Measurements from ENCODE around the gene NPAS2. TPM values are rescaled to one million over a fixed set of nuclear protein-coding genes. Genes with fewer than 3 reads are reported as not detected.

NPAS2 gene
- total RNA-seq, 2 donors from 2014 or later = 1.1 to 1.6 TPM

DNA sequence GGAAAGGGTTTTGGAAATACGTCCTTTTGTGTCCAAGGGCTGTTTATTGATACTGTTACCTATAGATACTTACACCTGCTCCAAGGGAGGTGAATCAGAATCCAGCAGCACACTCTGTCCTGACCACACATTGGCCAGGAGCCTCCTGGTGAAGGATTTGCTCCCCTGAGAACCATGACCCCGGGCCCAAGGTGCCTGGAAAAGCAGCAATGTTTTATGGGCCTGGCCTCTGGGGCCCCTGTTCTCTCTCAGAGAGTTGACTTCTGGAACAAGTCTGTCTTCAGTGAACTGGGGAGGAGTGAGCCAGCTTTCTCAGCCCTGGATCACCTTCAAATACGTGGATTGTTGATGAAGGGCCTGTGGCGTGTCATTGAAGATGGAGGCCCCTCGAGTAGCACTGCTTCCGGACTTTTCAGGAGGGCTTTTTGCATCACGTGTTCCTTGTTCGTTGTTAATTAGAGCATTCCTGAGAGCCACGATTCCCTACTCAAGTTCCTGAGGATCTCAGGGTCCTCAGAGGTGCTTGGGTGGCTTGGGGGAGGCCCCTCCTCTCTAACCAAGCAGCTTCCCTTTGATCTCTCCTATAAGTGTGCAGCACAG, 103.6 kb downstream of the NPAS2 start:
- no peak overlapping the region for H3K27ac ChIP-seq (ENCODE audit: low read depth, low read length)
- H3K27me3 Mint-ChIP-seq (ENCODE audit: insufficient read depth) = no peaks in the 10 kb centered on the region
- H3K9me3 ChIP-seq (ENCODE audit: control insufficient read depth, low read length) = no peaks in the 10 kb centered on the region
- H3K4me1 Mint-ChIP-seq = no peaks in the 10 kb centered on the region
- H3K36me3 Mint-ChIP-seq (ENCODE audit: low read depth) = no peaks in the 10 kb centered on the region
- H3K9me3 Mint-ChIP-seq = no peaks in the 10 kb centered on the region
- WGBS, 2 experiments (ENCODE audit: insufficient coverage in 1 of 2, insufficient read length in 1 of 2) = 85 to 92% methylated on average over 2 to 9 of the region's 9 CpGs
- no peak overlapping the region for H3K4me3 ChIP-seq (ENCODE audit: low read length)
- no peaks in the 10 kb centered on the region for H3K27me3 ChIP-seq (ENCODE audit: control insufficient read depth, insufficient read depth, low read length, poor library complexity, severe bottlenecking)
- H3K4me1 ChIP-seq (ENCODE audit: control insufficient read depth, insufficient read depth, low read length) = no peaks in the 10 kb centered on the region
- H3K36me3 ChIP-seq (ENCODE audit: control insufficient read depth, insufficient read depth, low read length) = no peaks in the 10 kb centered on the region
- no peak for DNase-seq
- TF ChIP-seq, protein P1, sequence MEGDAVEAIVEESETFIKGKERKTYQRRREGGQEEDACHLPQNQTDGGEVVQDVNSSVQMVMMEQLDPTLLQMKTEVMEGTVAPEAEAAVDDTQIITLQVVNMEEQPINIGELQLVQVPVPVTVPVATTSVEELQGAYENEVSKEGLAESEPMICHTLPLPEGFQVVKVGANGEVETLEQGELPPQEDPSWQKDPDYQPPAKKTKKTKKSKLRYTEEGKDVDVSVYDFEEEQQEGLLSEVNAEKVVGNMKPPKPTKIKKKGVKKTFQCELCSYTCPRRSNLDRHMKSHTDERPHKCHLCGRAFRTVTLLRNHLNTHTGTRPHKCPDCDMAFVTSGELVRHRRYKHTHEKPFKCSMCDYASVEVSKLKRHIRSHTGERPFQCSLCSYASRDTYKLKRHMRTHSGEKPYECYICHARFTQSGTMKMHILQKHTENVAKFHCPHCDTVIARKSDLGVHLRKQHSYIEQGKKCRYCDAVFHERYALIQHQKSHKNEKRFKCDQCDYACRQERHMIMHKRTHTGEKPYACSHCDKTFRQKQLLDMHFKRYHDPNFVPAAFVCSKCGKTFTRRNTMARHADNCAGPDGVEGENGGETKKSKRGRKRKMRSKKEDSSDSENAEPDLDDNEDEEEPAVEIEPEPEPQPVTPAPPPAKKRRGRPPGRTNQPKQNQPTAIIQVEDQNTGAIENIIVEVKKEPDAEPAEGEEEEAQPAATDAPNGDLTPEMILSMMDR (conservative IDR thresholded peaks at IDR 0.05) = no peak
- no peak overlapping the region for H3K4me3 Mint-ChIP-seq
- H3K9ac ChIP-seq (ENCODE audit: extremely low read depth, low read length, poor library complexity, severe bottlenecking) = no peak overlapping the region
- no peak overlapping the region for H3K27ac Mint-ChIP-seq

GRCh38 chr2:100924122-100924519, 104.2 kb downstream of the NPAS2 start:
- WGBS, 2 experiments (ENCODE audit: insufficient coverage in 1 of 2, insufficient read length in 1 of 2) = 92% methylated on average over 1 of the region's 1 CpG; no CpG with 5 or more reads in 1 of the 2 experiments
- Histone ChIP-seq H3K9ac (ENCODE audit: extremely low read depth, low read length, poor library complexity, severe bottlenecking) (no peak overlapping the region), H3K27ac (ENCODE audit: low read depth, low read length) (no peak overlapping the region), H3K9me3 (ENCODE audit: control insufficient read depth, low read length) (no peaks in the 10 kb centered on the region), H3K27me3 (ENCODE audit: control insufficient read depth, insufficient read depth, low read length, poor library complexity, severe bottlenecking) (no peaks in the 10 kb centered on the region), H3K4me1 (ENCODE audit: control insufficient read depth, insufficient read depth, low read length) (no peaks in the 10 kb centered on the region), H3K36me3 (ENCODE audit: control insufficient read depth, insufficient read depth, low read length) (no peaks in the 10 kb centered on the region), H3K4me3 (ENCODE audit: low read length) (no peak overlapping the region)
- Mint-ChIP-seq H3K36me3 (ENCODE audit: low read depth) (no peaks in the 10 kb centered on the region), H3K4me3 (no peak overlapping the region), H3K4me1 (no peaks in the 10 kb centered on the region), H3K27ac (no peak overlapping the region), H3K9me3 (no peaks in the 10 kb centered on the region), H3K27me3 (ENCODE audit: insufficient read depth) (no peaks in the 10 kb centered on the region)
- TF ChIP-seq, protein P1 (conservative IDR thresholded peaks at IDR 0.05) = no peak
- DNase-seq = no peak

DNA sequence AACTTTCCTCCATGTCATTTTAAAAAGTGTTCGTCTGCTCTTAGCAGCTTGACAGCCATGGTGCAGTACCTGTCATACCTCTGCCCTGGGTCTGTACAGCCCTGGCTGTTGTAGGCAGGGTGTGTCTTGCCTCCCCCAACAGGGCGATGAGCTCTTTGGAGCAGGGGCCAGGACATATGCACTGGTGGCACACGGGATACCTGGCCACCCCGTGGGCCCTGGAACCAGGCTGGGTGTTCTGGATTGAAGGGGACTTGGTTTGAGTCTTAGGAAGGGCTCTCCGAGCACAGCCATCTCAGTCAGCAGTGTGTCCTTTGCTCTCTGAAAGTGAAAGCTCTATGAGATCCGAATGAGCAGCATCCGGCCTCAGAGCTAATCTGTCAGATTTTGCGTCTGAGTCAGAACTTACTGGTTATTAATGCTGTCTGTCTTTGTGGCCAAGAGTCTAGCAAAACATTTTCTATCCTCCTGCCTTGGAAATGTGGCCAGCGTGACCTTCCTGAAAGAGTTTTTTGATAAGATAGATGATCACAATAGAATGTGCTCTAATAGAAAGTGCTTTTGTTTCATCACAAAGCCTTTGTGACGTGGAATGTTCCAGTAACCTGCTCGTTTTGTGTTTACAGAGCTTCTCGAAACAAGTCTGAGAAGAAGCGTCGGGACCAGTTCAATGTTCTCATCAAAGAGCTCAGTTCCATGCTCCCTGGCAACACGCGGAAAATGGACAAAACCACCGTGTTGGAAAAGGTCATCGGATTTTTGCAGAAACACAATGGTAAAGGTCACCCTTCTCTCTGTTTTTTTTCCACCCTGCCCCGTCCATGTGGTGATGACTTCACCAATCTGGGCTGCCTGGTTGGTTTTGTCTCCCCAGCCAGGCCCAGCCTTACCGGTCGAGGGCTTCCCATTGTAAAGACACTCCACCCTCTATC, 104.8 kb downstream of the NPAS2 start:
- Histone ChIP-seq H3K4me1 (ENCODE audit: control insufficient read depth, insufficient read depth, low read length) (no peaks in the 10 kb centered on the region), H3K27ac (ENCODE audit: low read depth, low read length) (peak overlapping the region; percentile 38), H3K9ac (ENCODE audit: extremely low read depth, low read length, poor library complexity, severe bottlenecking) (no peak overlapping the region), H3K27me3 (ENCODE audit: control insufficient read depth, insufficient read depth, low read length, poor library complexity, severe bottlenecking) (no peaks in the 10 kb centered on the region), H3K9me3 (ENCODE audit: control insufficient read depth, low read length) (no peaks in the 10 kb centered on the region), H3K4me3 (ENCODE audit: low read length) (no peak overlapping the region), H3K36me3 (ENCODE audit: control insufficient read depth, insufficient read depth, low read length) (no peaks in the 10 kb centered on the region)
- Mint-ChIP-seq H3K9me3 (no peaks in the 10 kb centered on the region), H3K27me3 (ENCODE audit: insufficient read depth) (no peaks in the 10 kb centered on the region), H3K4me3 (no peak overlapping the region), H3K4me1 (no peaks in the 10 kb centered on the region), H3K27ac (no peak overlapping the region), H3K36me3 (ENCODE audit: low read depth) (no peaks in the 10 kb centered on the region)
- WGBS, 2 experiments (ENCODE audit: insufficient coverage in 1 of 2, insufficient read length in 1 of 2) = 88% methylated on average over 15 to 21 of the region's 21 CpGs
- peak; percentile 25 for DNase-seq
- TF ChIP-seq, protein P1 (conservative IDR thresholded peaks at IDR 0.05) = no peak
